Stimulated activated naive CD4-positive, alpha-beta T cell treated with Interleukin-2 at 50 U/mL for 16 hours (primary cell): ENCODE measurements around the gene TOLLIP.
"Not testable (repeated sequence)": the region's sequence is repeated elsewhere in the genome, so short reads cannot be mapped to it uniquely, and the experiment has no call there.

Experiments used
- DNase-seq: peaks from one replicate; lab custom pipeline; 2025; lab: John Stamatoyannopoulos, UW

The TOLLIP gene

GRCh38 chr11:1263010-1263409 lies 46.4 kb downstream of the TOLLIP start:
- DNase-seq: no peak

GRCh38 chr11:1262172-1263006 lies 47.0 kb downstream of the TOLLIP start:
- peak; percentile 82 for DNase-seq

GRCh38 chr11:1261241-1262071 lies 48.0 kb downstream of the TOLLIP start:
- no peak for DNase-seq

- no peak for DNase-seq
Measured at GRCh38 chr11:1260620-1261019, 48.8 kb downstream of the TOLLIP start.

- DNase-seq: no peak
Measured at GRCh38 chr11:1260023-1260501, 49.4 kb downstream of the TOLLIP start.

- no peak for DNase-seq
Measured at GRCh38 chr11:1259561-1259960, 49.9 kb downstream of the TOLLIP start.

- no peak for DNase-seq
Measured at GRCh38 chr11:1259076-1259461, 50.4 kb downstream of the TOLLIP start.

- no peak for DNase-seq
Measured at GRCh38 chr11:1258401-1259075, 50.9 kb downstream of the TOLLIP start.

- no peak for DNase-seq
Measured at GRCh38 chr11:1257916-1258315, 51.5 kb downstream of the TOLLIP start.

GRCh38 chr11:1257366-1257765 lies 52.1 kb downstream of the TOLLIP start:
- no peak for DNase-seq

- DNase-seq: no peak
Measured at GRCh38 chr11:1256257-1257045, 53.0 kb downstream of the TOLLIP start.

- no peak for DNase-seq
Measured at GRCh38 chr11:1255151-1255550, 54.3 kb downstream of the TOLLIP start.

- no peak for DNase-seq
Measured at GRCh38 chr11:1254733-1255132, 54.7 kb downstream of the TOLLIP start.

GRCh38 chr11:1254086-1254648 lies 55.3 kb downstream of the TOLLIP start:
- no peak for DNase-seq

GRCh38 chr11:1253103-1253485 lies 56.3 kb downstream of the TOLLIP start:
- no peak for DNase-seq

- no peak for DNase-seq
Measured at GRCh38 chr11:1252371-1253102, 56.9 kb downstream of the TOLLIP start.

- no peak for DNase-seq
Measured at GRCh38 chr11:1251236-1251770, 58.1 kb downstream of the TOLLIP start.

- DNase-seq: not testable (repeated sequence)
Measured at GRCh38 chr11:1250411-1250810, 59.0 kb downstream of the TOLLIP start.

GRCh38 chr11:1248951-1249350 lies 60.5 kb downstream of the TOLLIP start:
- DNase-seq: not testable (repeated sequence)

- DNase-seq: not testable (repeated sequence)
Measured at GRCh38 chr11:1247026-1247425, 62.4 kb downstream of the TOLLIP start.
